HS-5 (cell line): ENCODE data around the gene KLK3.
"Not testable (repeated sequence)": the region's sequence is repeated elsewhere in the genome, so short reads cannot be mapped to it uniquely, and the experiment has no call there.

Experiments
- DNase-seq: peaks from one replicate; pipeline ENCODE4 v3.0.0-alpha.2; 2012; ENCODE audit warnings: low read depth

KLK3 gene

DNA sequence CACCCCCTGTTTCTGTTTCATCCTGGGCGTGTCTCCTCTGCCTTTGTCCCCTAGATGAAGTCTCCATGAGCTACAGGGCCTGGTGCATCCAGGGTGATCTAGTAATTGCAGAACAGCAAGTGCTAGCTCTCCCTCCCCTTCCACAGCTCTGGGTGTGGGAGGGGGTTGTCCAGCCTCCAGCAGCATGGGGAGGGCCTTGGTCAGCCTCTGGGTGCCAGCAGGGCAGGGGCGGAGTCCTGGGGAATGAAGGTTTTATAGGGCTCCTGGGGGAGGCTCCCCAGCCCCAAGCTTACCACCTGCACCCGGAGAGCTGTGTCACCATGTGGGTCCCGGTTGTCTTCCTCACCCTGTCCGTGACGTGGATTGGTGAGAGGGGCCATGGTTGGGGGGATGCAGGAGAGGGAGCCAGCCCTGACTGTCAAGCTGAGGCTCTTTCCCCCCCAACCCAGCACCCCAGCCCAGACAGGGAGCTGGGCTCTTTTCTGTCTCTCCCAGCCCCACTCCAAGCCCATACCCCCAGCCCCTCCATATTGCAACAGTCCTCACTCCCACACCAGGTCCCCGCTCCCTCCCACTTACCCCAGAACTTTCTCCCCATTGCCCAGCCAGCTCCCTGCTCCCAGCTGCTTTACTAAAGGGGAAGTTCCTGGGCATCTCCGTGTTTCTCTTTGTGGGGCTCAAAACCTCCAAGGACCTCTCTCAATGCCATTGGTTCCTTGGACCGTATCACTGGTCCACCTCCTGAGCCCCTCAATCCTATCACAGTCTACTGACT is at the start of gene KLK3:
KLK3 (plus strand) TSS at position 280 of the 775 bp plus-strand sequence; CDS start at position 321, 41 bp downstream.
- no peak for DNase-seq

DNA sequence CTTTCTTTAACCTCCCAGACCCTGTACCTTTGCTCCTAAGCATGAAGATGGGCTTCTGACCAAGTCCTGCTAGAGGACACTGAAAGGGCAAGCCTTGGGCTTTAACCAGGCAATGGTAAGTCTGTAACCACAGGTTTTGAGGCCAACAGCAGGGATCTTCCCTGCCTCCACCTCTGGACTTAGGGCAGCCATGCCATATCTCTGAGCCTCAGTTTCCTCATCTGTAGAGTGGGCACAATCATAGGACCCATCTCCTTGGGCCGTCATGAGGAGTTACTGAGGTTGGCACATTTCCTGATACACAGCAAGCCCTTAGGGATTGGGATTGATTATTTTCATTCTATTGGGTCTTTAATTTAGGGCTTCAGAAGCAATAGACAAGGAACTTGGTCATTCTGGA is 45.9 kb upstream of the KLK3 start:
- DNase-seq = no peak

DNA sequence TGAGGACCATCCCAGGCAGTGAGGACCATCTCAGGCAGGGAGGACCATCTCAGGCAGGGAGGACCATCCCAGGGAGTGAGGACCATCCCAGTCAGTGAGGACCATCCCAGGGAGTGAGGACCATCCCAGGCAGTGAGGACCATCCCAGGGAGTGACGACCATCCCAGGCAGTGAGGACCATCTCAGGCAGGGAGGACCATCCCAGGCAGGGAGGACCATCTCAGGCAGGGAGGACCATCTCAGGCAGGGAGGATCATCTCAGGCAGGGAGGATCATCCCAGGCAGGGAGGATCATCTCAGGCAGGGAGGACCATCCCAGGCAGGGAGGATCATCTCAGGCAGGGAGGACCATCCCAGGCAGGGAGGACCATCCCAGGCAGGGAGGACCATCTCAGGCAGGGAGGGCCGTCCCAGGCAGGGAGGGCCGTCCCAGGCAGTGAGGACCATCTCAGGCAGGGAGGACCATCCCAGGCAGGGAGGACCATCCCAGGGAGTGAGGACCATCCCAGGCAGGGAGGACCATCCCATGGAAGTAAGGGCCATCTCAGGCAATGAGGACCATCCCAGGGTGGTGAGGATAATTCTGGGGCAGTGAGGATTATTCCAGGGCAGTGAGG is 43.0 kb upstream of the KLK3 start:
- DNase-seq = not testable (repeated sequence)

DNA sequence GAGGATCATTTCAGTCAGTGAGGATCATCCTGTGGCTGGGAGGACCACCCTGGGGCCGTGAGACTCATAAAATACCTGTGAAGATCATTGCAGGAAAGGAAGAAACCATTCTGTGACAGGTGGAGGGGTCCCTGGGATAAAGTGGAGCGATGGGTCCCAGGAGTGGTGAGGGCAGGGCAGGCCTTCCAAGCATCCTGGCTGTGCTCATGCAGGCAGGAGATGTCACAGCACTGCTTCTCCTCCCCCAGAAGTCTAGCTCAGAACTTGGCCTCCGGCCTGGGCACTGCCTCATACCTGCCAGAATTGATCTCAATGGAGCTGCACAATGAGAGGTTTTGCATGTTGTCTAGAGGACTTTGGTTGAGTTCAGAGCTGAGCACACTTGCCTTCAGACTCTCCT is 42.2 kb upstream of the KLK3 start:
- no peak for DNase-seq

DNA sequence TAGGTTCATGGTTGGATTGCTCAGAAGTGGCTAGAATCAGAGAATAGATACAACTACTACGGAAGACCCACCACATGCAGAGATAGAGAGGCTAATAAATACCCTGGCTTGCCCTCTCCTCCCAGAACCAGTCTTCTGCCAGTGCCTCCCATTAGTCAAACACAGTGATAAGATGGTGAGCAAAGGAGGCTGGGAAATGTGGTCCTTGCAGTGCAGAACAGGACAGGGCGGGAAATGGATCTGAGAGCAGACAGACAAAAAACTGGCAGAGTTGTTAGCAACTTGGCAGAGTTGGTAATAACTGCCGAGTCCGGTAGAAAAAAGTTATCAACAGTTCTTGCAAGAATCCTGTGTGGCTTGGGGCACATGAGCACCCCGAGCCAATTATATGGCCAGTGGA is 39.8 kb upstream of the KLK3 start:
- no peak for DNase-seq

DNA sequence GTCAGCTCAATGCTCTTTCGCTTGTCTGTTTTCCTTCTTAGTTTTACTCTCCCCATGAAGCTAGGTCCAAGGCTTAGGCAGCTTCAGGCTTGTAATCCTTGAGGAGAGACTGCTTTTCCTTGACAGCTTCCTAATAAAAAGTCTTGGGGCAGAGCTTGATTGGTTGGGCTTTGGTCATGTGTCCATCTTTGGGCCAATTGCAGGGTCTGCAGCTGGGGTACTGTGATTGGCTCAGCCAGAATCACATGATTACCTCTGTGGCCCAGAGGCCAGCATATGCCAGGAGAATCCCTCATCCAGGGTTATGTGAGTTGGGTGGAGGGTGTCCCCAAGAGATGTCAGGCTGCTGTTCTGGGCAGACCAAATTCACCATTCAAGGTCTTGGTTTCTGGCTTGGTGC is 39.3 kb upstream of the KLK3 start:
- no peak for DNase-seq

DNA sequence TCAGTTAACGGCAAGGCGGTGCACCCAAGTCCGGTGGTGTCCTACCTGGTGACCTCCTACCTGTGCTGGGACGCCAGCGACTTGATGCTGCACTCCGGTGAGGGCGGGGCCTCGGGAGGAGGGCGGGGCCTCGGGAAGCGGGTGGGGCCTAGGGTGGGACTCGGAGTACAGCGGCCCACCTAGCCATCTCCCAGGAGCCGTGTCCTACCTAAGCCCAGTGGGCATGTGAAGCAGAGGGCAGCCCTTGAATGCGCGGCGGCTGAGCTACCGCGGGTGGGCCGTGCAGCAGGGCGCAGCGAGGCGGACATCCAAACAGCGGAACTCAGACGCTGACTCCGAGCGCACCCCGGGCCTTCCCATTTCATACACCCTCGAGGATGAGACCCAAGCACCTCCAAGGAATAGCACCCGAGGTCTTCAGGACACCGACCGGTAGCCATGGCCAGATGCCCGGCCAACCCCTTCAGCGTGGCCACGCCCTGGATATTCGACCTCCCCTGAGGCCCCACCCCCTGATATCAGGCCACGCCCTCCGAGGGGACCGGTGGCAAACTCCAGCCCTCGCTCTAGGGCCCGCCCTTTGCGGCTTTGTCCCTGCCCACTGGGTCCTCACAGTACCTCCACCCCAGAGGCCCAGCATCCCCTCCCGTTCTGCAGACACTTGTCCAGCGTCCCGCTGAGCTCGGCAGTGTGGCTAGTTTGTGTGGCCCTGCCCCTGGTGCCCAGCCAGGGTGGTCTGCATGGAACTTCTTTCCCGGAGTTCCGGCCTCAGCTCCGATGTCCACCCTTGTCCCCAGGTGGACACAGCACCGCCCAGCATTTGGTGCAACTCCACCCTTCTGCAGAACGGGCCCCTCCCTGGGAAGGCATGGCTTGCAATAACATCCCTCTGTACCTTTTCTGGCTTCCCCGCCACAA is 36.5 kb upstream of the KLK3 start:
- DNase-seq = no peak

DNA sequence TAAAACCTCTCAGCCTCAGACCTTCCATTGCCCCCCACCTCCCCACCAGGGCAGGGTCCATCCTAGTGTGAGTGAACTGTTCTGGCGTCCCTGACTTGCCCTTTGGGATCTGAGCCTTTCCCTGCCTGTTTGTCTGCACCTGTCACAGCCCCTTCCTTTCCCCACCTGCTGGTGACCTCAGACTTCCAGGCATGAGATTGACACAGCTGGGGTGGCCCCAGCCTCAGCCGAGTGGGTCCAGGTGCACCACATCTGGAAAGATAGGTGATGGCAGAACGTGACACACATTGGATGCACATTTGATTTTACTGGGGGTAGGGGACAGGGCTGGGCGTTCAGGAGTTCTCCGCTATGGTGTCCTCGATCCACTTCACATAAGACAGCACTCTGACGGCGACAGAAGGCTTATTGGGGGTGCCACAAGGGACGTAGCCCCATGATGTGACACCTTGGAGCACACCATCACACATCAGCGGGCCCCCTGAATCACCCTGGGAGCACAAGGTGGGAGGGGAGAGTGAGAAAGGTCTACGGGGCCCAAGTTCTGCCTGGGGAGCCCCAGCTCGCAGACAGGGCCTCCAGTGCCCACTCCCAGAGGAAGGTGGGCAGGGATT is 35.7 kb upstream of the KLK3 start:
- DNase-seq = no peak

DNA sequence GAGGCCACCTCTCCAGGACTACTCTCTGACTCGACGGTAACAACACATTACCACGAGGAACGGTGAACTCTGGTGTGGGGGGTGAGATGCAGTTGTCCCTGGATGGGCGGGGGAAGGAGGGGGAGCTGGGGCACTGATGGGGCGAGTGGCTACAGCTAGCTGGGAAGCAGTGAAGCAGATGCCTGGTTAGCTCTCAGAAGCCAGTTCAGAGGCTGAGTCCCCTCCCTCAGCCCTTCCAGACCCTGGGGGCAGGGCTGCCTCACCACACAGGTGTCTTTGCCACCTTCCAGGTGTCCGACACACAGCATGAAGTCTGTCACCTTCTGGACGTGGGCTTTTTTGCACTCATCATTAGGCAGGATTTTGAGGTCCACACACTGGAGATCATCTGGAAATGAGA is 35.1 kb upstream of the KLK3 start:
- DNase-seq = no peak

DNA sequence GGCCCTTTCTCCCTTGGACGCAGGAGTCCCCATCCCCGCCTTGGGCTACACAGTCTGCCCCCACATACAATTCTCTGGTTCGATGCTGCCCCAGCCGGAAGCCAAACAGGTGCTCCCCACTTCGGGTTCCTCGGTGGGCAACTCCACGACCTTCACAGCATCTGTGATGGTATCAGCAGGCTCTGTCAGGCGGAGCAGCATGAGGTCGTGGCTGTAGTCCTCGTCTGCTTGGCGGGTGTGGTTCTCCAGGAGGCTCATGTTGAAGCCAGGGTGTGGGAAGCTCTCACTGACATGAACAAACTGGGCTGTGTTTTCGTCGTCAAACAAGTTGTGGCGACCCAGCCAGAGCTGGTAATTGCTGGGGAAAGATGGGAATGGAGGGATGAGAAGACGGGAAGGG is 34.6 kb upstream of the KLK3 start:
- no peak for DNase-seq

DNA sequence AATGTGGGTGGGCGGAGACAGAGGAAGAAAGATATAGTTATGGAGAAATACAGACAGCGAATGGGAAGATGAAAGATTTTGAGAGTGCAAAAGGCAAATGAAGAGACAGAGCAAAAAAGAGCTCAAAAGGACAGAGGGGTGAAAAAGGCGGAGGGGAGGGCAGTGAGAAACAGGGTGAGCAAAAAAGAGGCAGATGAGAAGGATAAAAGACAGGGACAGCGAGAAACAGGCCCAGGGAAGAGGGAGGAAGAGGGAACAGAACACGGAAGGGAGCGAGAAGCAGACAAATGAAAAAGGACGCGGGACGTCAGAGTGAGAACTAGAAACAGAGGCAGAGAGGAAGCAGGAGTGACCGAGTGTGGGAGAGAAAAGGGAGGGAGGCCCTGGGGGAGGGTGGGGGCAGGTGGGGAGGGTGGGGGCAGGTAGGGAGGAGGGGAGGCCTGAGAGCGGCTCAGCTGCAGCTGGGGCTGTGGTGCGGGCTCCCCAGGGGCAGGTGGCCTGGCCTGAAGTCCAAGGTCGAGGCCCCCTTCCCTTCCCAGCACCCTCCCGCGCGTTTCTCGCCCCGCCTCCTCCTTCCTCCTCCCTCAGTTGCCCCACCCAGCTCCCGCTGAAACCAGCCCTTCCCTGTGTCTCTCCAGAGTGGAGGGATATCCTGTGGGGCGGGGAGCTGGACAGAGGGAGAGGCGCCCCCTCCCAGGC is 34.0 kb upstream of the KLK3 start:
- DNase-seq = no peak

DNA sequence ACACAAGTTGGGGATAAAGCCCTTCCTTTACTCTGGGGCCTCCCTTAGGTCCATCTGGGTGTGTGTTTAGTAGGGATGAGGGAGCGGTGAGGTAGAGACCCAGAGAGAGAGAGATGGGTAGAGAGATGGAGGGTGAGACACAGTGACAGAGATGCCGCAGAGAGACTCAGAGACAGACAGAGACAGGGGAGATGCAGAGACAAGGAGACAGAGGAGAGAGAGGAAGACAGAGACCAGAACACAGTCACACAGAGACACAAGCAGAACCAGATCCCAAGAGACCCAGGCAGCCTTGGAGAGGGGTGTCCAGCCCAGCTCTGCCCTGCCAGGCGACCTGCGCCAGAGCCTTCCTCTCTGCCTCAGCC is 33.5 kb upstream of the KLK3 start:
- DNase-seq = no peak

DNA sequence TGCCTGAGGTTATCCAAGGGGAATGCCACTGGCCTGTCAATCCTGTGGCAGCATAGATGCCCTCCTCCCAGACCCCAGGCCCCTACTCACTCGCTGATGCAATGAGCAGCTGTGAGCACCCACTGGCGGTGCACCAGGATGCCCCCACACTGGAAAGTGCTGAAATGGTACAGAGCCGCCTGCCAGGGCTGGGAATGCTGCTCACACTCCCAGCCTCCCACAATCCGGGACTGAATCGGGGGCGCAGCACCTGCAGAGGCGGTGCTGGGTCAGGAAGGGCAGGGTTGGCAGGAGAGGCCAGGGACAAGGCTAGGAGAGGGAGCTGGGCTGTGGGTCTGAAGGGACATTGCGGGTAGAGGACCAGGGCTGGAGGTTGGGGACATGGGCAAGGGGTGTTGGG is 33.1 kb upstream of the KLK3 start:
- no peak for DNase-seq

DNA sequence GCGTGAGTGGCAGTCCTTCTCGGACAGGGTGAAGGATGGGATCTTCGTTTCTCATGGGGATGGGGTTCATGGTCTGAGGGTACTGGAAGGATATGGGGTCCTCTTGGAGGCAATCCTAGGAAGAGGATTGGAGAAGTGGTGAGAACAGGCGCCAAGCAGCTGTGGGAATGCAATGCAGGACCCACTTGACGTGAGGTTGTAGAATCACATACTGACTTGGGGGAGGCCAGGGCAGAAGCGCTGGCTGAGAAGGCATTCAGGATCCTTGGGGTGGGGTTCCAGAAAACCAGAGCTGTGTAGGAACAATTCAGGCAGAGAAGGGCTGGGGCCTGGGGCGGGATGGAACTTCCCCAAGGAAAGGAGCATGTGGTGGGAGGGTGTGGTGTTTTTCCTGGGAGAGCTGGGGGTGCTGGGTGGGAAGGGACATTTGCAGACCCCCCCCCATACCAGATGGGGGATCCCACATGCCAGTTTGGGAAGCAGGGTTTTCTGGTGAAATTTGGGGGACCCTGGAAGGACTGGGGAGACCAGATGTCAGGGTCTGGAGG is 32.0 kb upstream of the KLK3 start:
- no peak for DNase-seq

DNA sequence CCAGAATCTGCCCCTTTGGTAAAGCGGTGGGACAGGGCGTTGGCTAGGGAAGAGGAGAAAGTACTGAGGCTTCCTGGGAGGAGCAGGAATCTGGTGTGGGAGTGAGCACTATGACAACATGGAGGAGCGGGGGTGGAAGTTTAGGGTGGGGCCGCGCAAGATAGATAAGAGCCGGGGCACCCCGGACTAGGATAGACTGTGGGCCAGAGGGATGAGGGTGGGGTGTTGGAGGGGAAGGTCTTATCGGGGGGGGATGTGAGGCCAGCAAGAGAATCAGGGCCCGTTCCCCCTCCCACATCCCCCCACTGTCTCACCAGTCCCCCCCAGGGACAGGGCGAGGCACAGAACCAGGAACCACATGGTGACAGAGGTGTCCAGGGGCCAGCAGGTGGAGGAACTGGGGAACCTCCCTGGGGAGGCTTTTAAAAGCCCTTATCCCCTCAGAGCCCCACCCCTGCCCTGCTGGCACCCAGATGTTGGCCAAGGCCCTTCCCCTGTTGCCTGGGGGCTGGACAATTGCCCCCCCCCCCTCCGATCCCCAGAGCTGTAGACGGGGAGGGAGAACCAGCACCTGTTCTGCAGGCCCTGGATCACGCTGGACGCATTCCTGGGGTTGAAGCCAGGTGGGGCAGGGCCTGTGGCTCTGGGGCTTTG is 31.2 kb upstream of the KLK3 start, which contains the start of gene KLK1:
KLK1 (minus strand) TSS at position 399 of the 654 bp plus-strand sequence; CDS start at position 360, 39 bp downstream.
- no peak for DNase-seq

DNA sequence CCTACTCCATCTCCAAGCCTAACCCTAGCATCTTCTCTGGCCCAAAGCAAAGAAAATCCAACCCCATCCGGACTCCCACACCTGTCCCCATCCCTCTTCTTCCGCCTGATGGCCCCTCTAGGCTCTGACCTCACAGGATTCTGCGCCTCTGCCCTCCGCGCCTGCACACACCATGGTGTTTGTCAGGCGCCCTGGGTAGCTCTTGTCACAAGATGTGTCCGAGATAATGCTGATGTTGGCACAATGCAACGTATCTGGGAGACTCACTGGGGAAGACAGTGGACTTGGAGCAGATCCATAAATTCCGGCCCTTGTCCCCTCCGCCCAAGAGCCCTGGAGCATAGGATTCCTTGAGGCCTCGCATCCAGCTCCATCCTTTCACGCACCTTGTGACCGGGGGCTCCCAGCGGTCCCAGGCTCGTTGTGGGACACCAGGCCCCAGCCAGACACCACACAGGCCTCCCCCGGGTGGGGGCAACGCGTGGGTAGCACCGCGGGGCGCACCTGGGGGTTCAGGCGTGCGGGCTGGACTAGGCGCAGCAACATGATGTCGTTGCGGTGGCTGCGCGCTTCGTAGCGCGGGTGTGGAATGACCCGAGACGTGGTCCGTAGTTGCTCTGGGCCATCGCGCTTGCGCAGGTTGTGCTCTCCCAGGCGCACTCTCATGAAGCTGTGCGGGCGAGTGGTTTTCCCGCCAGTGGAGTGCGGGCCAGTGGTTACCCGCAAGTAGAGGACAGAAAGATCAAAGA is 28.0 kb upstream of the KLK3 start:
- DNase-seq = no peak

DNA sequence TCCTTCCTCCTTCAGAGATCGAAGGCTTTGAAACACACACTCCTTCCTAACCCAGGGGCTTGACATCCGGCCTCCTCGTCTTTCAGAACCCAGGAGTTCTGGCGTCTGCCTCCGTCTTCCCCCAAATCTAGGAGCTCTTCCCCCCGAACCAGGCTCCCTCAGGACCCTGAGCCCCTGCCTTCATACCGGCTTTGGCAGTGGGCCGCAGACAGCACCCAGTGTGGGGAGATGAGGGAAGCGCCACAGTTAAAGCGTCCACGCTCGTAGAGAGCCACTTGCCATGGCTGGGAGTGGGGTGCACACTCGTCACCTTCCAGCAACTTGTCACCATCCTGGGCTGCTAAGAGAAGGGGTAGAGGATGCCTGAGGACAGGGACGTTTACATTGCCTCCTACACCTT is 27.2 kb upstream of the KLK3 start:
- DNase-seq = no peak

DNA sequence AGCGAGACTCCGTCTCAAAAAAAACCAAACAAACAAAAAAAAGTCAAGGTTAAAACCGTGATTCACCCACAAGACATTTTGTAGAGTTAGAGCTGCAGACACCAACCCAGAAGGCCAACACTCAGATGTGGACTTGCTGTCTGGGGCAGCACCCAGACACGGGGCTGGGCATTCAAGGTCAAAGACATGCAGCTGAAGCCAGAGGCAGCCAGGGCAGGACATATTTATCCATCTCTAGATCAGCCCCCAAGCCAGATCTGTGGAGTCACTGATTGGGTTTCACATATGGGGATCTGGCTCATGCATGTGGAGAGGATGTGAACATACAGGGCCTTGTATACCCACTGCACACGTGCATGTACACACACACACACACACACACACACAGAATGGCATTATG is 24.9 kb upstream of the KLK3 start:
- no peak for DNase-seq

DNA sequence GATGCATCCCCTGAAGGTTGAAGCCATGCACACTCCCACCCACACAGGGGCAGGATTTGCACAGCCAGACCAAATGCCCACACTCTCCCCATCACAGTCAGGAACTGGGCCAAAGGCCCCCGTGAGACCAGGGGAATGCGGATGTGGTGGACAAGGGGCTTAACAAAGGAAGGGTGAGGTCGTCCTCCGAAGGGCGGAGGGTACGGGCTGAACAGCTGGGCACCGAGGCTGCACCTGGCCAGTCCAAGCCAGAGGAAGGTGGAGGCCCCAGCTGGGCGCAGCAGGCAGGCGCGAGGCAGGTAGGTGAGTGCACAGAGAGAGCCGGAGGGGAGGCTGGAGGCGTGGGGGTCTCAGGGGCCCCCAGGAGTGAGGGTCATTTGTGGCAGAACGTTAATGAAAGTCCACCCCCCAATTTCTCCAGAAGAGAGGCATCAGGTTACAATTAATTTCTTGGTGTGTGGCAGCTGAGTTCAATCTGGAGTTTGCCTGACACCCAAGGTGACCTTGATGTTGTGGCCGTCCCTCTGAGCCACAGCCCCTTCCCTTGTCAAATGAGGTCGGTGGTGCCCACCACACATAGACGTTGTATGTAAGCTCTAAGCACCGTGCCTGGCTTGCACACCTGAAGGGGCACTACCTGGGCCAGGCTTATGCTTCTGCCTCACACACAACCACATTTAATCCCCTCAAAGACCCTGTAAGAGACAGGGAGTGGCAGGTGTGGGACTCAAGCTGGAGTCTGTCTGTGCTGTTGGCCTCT is 24.3 kb upstream of the KLK3 start:
- DNase-seq = no peak
